Measurements from ENCODE around the gene HSPB6. TPM values are rescaled to one million over a fixed set of nuclear protein-coding genes. Genes with fewer than 3 reads are reported as not detected.

HSPB6 gene
- total and polyA plus RNA-seq, 2 of the 8 experiments (the other 6 are each of a cell fraction or from before 2014, with no cell fraction given): 0.91 TPM; not detected in 1

DNA sequence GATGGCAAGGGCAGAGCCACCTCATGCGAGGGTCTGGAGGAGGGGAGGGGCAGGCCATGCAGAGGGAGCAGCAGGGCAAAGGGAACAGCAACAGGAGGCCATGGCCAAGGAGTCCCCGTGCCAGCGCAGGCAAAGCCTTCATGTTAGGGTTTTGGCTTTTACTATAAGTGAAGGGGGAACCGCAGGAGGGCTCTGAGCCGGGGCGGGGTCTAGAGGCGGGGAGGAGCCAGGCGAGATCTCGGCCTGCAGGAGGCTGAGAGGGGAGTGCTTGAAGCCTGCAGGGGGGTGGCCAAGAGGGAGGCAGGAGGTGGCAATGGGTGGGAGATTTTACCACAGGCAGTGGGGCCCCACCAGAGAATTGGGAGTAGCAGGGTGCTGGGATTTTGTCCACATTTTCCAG is 24.8 kb upstream of the HSPB6 start:
- CTCF ChIA-PET (ENCODE audit: partially characterized antibody): interaction anchor here (0.8 to 1.1 kb wide), 3 partner anchors 34 to 38 kb away, joined by 3 to 5 read pairs (median 4); no protein-coding TSS in a partner anchor

More for the DNA sequence above, 24.8 kb upstream of the HSPB6 start:
- H2AK5ac ChIP-seq (ENCODE audit: low read depth, low read length): 0 out of 2 replicates have a peak overlapping the region, but pooled peaks have one; percentile 45
- H4K5ac ChIP-seq (ENCODE audit: insufficient read length, low read depth, low read length): no peak overlapping the region
- H2BK15ac ChIP-seq (ENCODE audit: low read length): peak overlapping the region; percentile 95; the same call in 1 of the 2 replicates
- DNase-seq (ENCODE audit: low read depth in 1 of 2, low spot score in 2 of 2) (peak in 1 of 2 experiments; percentile 75), FAIRE-seq (no peak)
- no peak overlapping the region for H3K18ac ChIP-seq (ENCODE audit: extremely low read depth, low read length)
- H3K56ac ChIP-seq (replicated peaks; ENCODE audit: insufficient read length, low read depth, low read length): no peak overlapping the region
- WGBS, 2 experiments (ENCODE audit: extremely low coverage in 1 of 2, insufficient coverage in 1 of 2, insufficient read length in 1 of 2, insufficient replicate concordance in 2 of 2, low coverage in 1 of 2, low lambda C conversion rate in 2 of 2, missing lambda C conversion rate in 1 of 2): 38% methylated on average over 9 of the region's 9 CpGs; no CpG with 5 or more reads in 1 of the 2 experiments
- no peak overlapping the region; a peak in 1 of 8 replicates for H3K4me3 ChIP-seq (ENCODE audit: extremely low read depth in 1 of 4, insufficient read depth in 2 of 4, low read depth in 3 of 4, low read length in 4 of 4)
- no peak overlapping the region for H2BK5ac ChIP-seq (ENCODE audit: low read depth, low read length)
- no peak overlapping the region for H3K4ac ChIP-seq (replicated peaks; ENCODE audit: insufficient read length, low read depth, low read length)
- no peak for TF ChIP-seq BACH1 (IDR thresholded peaks at IDR 0.05; ENCODE audit: low read length)
- TF ChIP-seq TBP (IDR thresholded peaks at IDR 0.05; ENCODE audit: low read depth, low read length): no peak
- no peak for TF ChIP-seq CBX5 (IDR thresholded peaks at IDR 0.05; ENCODE audit: low read depth, low read length)
- TF ChIP-seq HDAC6 (IDR thresholded peaks at IDR 0.05; ENCODE audit: low read depth, low read length): no peak
- TF ChIP-seq JUND (IDR thresholded peaks at IDR 0.05; ENCODE audit: low read length): no peak
- no peak for TF ChIP-seq POLR2AphosphoS5 (IDR thresholded peaks at IDR 0.05; ENCODE audit: low read depth, low read length)
- no peak for TF ChIP-seq CTBP2 (IDR thresholded peaks at IDR 0.05; ENCODE audit: borderline replicate concordance, insufficient read depth, insufficient read length, low read length)
- TF ChIP-seq SP4 (IDR thresholded peaks at IDR 0.05; ENCODE audit: low read length): no peak
- no peak for TF ChIP-seq POLR2A (IDR thresholded peaks at IDR 0.05; ENCODE audit: control extremely low read depth in 1 of 2, low read depth in 2 of 2, low read length in 2 of 2)
- TF ChIP-seq NANOG (IDR thresholded peaks at IDR 0.05; ENCODE audit: insufficient read depth, low read depth, low read length, poor library complexity, severe bottlenecking): no peak
- TF ChIP-seq RNF2 (IDR thresholded peaks at IDR 0.05; ENCODE audit: borderline replicate concordance, low read depth, low read length, missing control alignments, poor library complexity, severe bottlenecking): no peak
- TF ChIP-seq EGR1 (IDR thresholded peaks at IDR 0.05; ENCODE audit: borderline replicate concordance, low read depth, low read length): no peak
- TF ChIP-seq, protein P1, sequence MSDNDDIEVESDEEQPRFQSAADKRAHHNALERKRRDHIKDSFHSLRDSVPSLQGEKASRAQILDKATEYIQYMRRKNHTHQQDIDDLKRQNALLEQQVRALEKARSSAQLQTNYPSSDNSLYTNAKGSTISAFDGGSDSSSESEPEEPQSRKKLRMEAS (IDR thresholded peaks at IDR 0.05): no peak
- TF ChIP-seq KDM4A (IDR thresholded peaks at IDR 0.05; ENCODE audit: low read depth, low read length, severe bottlenecking): no peak
- H2BK120ac ChIP-seq (replicated peaks; ENCODE audit: low read depth, low read length): no peak overlapping the region
- no peak overlapping the region for H2BK12ac ChIP-seq (ENCODE audit: low read depth, low read length)
- H3K4me2 ChIP-seq (ENCODE audit: insufficient read depth in 1 of 2, low read depth in 2 of 2, low read length in 2 of 2): peak overlapping the region in 1 of 2 experiments; percentile 45; a peak in 3 of 4 replicates
- H3K79me2 ChIP-seq (ENCODE audit: control insufficient read depth in 1 of 2, insufficient read depth in 2 of 2, low read length in 2 of 2): no peaks in the 10 kb centered on the region
- no peaks in the 10 kb centered on the region for H3K9me3 ChIP-seq (ENCODE audit: insufficient read depth in 2 of 2, low read depth in 1 of 2, low read length in 1 of 2)
- no peak overlapping the region for H4K91ac ChIP-seq (replicated peaks; ENCODE audit: insufficient read length, low read length)
- peaks cover 11% of the 10 kb centered on the region for H3K23me2 ChIP-seq (ENCODE audit: low read depth, low read length)
- peaks cover 0 to 26% (median 14%) of the 10 kb centered on the region in 4 experiments; a peak in 6 of 7 replicates for H3K4me1 ChIP-seq (replicated peaks in 1 of 4; ENCODE audit: control insufficient read depth in 3 of 4, insufficient read depth in 4 of 4, low read length in 3 of 4)
- no peak overlapping the region for H3K27ac ChIP-seq (ENCODE audit: low read depth, low read length)
- no peaks in the 10 kb centered on the region; the same call in 1 of the 2 replicates for H3K79me1 ChIP-seq (ENCODE audit: low read depth, low read length)
- POLR2A ChIA-PET (ENCODE audit: partially characterized antibody): interaction anchor here (1.0 to 1.8 kb wide), 3 partner anchors 17 to 41 kb away, joined by 3 to 4 read pairs (median 4); no protein-coding TSS in a partner anchor
- no peak overlapping the region for H3K9ac ChIP-seq (replicated peaks in 1 of 4; ENCODE audit: extremely low read depth in 1 of 4, low read depth in 3 of 4, low read length in 3 of 4)
- H3K14ac ChIP-seq (ENCODE audit: insufficient read length): no peak overlapping the region
- no peak overlapping the region for H4K8ac ChIP-seq (ENCODE audit: extremely low read depth, insufficient read depth, low read length)
- peaks cover 0 to 5% (median 2%) of the 10 kb centered on the region in 4 experiments; a peak in 3 of 7 replicates for H3K27me3 ChIP-seq (replicated peaks in 1 of 4; ENCODE audit: control insufficient read depth in 3 of 4, extremely low read depth in 1 of 4, insufficient read depth in 3 of 4, low read length in 3 of 4)
- H2AFZ ChIP-seq (ENCODE audit: low read length): no peak overlapping the region
- peaks cover 0 to 12% of the 10 kb centered on the region in 2 experiments for H4K20me1 ChIP-seq (replicated peaks in 1 of 2; ENCODE audit: control insufficient read depth in 1 of 2, insufficient read depth in 2 of 2, low read length in 2 of 2)
- H3K23ac ChIP-seq (ENCODE audit: insufficient read length): no peak overlapping the region
- H2BK20ac ChIP-seq (ENCODE audit: low read length): no peak overlapping the region
- H3K36me3 ChIP-seq (ENCODE audit: control insufficient read depth in 2 of 4, insufficient read depth in 4 of 4, low read length in 3 of 4): no peaks in the 10 kb centered on the region

All from H1 (cell line).